ENCODE measurements around the gene UVRAG.

Gene UVRAG

DNA sequence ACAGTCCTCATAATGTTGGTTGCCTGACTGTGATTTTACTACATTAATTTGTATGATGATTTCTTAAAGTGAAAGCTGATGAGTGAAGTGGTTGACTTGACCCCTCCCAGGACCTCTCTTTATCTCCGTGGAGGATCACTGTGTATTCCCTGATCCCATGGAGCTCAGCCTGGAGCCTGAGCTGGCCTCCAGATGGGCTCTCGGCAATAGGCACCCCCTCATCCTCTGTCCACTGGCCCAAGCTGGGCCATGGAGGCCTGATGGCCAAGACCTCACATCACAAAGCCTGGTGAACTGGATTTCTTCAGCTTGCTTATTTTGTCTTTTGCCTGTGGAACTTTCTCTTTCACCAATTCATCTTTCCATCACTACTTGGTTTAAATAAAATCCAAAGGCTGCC, 316.1 kb downstream of the UVRAG start:
- no peak for DNase-seq (ENCODE audit: insufficient read length, low spot score)
- no peak for FAIRE-seq

DNA sequence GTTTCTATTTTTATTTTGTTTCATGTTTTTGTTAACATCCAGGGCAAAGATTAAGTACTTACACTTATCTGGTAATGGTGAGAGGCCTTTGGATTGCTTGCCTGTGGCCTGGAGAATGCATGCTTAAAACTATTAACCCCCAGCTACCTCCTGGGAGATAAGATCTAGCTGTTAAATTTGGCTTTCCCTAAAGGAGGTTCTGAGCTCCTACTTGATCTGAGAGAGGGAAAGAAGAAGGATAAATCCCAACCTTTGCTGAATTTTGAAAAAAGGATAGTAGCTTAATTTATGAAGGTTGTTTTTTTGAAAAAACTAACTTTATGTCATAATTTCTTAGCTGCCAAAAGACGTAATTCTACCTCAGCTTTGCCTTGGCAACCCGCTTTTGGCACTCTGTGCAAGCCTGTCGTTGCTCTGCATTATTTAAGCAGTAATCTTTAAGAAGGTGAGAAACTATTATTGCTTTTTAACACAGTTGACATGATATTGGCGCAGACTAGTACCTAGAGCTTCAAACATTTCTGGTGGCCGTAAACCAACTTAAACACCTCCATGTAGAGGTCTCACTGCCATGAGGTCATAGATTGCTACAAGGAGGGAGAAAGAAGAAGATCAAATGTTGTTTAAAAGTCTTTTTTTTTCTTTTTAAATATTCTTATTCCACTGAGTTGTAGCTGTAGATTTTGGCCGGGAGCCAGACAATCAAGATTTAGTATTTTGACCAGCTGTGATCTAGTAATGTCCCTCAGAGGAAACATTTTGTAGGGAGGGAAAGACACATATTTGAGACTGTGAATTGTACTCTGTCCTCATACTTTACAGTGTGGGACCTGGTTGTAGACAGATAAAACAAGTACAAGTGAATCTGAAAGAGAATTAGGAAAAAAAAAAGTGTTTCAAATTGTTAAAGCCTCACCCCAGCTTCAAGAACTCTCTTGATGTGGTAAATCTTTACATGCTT, 316.9 kb downstream of the UVRAG start:
- no peak for FAIRE-seq
- no peak for DNase-seq (ENCODE audit: insufficient read length, low spot score)

DNA sequence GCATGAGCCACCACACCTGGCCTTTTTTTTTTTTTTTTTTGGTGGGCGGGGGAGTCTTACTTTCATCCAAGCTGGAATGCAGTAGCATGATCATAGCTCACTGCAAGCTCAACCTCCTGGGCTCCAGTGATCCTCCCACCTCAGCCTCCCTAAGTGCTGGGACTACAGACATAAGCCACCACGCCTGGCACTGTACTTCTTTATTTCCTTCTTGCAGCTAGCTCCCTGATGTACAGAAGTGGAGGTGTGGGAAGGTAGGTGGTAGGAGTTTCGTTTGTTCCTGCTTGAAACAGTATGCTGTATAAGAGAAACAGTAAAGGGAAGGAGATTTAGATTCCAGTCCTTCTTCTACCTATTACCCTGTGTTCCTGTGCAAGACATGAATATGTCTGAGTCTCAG, 319.2 kb downstream of the UVRAG start:
- FAIRE-seq (no peak), DNase-seq (ENCODE audit: insufficient read length, low spot score) (no peak)

GRCh38 chr11:76135491-76135890, 320.5 kb downstream of the UVRAG start:
- no peak for FAIRE-seq
- DNase-seq (ENCODE audit: insufficient read length, low spot score), result no peak

DNA sequence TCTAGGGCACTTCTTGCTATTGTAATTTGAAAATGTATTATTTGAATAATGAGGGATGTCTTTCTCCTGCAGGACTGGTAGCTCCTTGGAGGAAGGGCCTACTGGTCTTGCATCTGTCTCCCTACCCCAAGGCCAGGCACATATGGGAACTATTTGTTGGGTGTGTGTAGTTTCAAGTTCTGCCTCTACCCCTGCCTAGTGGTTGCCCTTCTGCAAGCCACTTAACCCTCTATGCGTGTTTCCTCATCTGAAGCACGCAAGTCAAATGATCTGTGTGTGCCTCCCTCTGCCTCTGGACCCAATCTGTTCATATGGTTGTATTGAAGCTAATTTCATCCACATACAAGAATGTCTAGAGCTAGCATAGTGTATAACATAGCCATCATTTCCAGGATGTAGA, 324.3 kb downstream of the UVRAG start:
- no peak for FAIRE-seq
- no peak for DNase-seq (ENCODE audit: insufficient read length, low spot score)

DNA sequence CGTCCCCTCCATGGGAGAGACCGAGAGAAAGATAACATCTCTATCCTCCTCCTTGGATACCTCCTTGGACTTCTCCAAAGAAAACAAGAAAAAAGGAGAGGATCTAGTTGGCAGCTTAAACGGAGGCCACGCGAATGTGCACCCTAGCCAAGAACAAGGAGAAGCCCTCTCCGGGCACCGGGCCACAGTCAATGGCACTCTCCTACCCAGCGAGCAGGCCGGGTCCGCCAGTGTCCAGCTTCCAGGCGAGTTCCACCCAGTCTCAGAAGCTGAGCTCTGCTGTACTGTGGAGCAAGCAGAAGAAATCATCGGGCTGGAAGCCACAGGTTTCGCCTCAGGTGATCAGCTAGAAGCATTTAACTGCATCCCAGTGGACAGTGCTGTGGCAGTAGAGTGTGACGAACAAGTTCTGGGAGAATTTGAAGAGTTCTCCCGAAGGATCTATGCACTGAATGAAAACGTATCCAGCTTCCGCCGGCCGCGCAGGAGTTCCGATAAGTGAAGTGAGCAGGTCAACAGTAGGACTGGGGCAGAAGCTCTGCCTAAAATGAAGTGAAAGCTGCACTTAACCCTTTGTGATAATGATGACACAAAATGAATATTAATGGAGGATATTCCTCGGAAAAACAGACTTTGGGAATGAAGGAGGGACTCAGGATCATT, 326.0 kb downstream of the UVRAG start:
- DNase-seq (ENCODE audit: insufficient read length, low spot score) (no peak), FAIRE-seq (no peak)

GRCh38 chr11:76141901-76142588, 327.0 kb downstream of the UVRAG start:
- no peak for DNase-seq (ENCODE audit: insufficient read length, low spot score)
- no peak for FAIRE-seq

GRCh38 chr11:76143274-76143673, 328.3 kb downstream of the UVRAG start:
- no peak for FAIRE-seq

GRCh38 chr11:76147106-76147740, 332.2 kb downstream of the UVRAG start:
- FAIRE-seq (no peak), DNase-seq (ENCODE audit: insufficient read length, low spot score) (no peak)

More at GRCh38 chr11:76143274-76143673, 328.3 kb downstream of the UVRAG start:
- no peak for DNase-seq (ENCODE audit: insufficient read length, low spot score)

DNA sequence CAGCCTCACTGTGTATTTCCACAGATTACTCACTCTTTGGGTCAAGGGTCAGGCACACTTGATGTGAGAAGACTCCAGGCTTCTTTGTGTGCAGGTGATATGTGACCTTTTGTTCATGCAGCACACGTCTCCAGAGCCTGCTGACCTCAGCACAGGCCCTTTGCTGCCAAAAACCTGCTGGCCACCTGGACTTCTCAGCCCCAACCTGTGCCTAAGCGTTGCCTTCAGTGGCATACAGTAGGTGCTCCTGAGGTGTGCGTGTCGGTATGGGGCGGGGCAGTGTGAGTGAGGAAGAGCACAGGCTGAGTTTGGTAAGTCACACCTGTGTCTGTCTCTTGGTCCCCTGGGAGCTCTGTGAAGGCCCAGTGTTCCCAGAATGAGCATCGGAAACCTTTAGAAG, 333.2 kb downstream of the UVRAG start:
- FAIRE-seq, result no peak
- DNase-seq (ENCODE audit: insufficient read length, low spot score), result no peak

DNA sequence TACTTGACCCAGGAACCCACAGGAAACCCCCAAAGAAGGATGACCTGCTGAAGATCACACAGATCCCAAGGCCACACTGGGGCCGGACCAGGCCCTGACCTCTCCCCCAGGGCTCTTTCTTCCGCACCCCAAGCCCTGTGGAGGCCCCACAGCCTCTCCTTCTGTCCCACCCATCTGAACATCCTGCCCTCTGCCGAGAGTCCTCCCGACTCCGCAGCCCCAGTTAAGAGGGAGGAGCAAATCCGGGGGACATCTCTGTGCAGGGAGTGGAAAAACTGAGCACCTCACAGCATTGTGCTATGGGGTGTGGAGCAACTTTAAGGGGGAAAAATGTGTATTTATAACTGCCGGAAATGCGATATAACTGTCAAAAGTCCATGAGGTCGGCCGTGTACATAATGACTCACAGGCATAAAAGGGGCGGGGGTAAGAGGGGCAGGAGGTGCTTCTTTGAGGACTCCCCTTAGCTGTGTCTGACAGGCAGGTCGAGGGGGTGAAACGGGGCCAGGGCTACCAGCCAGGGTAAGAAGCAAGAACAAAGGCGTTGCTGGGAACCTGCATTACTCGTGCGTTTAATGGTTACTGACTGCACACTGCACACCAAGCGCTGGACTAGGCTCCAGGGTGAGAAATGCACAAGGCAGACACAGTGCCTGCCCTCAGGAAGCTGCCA, 334.1 kb downstream of the UVRAG start:
- FAIRE-seq (no peak), DNase-seq (ENCODE audit: insufficient read length, low spot score) (no peak)

GRCh38 chr11:76149713-76150112, 334.7 kb downstream of the UVRAG start:
- FAIRE-seq, result no peak
- no peak for DNase-seq (ENCODE audit: insufficient read length, low spot score)

DNA sequence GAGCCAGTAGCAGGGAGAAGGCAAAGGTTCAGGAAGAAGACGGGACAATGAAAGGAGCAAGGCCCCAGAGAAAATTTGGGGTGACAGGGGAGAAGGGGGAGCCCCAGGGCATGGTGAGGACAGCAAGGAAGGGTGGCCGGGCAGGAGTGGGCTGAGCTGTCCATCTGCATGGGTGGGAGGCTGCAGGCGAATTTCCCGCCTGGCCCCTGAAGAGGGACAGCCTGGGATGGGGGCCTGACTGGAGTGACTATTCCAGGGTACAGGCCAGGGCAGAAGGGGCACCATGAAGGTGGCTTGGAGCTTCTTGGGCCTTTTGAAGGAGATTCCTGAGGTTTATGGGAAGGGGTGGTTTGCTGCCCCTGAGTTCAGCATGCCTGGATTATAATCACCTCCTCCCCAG, 335.1 kb downstream of the UVRAG start:
- DNase-seq (ENCODE audit: insufficient read length, low spot score) (no peak), FAIRE-seq (no peak)

DNA sequence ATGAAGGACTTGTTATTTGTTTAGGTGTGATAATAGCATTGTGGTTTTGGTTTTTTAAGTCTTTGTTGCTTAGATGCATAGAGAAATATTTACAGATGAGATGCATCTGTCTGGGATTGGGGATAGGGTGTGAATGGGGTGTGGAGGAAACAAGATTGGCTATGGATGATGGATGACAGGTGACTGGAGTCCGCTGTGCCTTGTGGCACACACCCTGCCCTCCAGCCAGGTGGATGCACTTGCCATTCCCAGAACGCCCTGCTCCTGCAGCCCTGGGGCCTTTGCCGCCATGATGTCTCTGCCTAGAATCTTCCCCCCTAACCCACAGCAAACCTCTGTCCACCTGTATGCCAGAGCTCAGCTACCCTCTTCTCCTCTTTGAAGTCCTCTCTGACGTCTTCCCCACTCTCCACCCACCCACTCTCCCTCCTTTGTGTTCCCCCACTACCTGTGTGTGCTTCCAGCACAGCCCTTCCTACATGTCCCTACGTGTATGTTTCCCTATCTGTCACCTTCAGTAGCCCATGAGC, 336.6 kb downstream of the UVRAG start:
- FAIRE-seq, result no peak

GRCh38 chr11:76152086-76152681, 337.2 kb downstream of the UVRAG start:
- FAIRE-seq, result peak; percentile 93
- DNase-seq (ENCODE audit: insufficient read length, low spot score), result peak; percentile 88

More for the DNA sequence above, 336.6 kb downstream of the UVRAG start:
- no peak for DNase-seq (ENCODE audit: insufficient read length, low spot score)

- FAIRE-seq, result peak; percentile 86
- peak; percentile 60 for DNase-seq (ENCODE audit: insufficient read length, low spot score)
These were observed 337.9 kb downstream of the UVRAG start for GRCh38 chr11:76152741-76153570.

- FAIRE-seq, result no peak
- DNase-seq (ENCODE audit: insufficient read length, low spot score), result no peak
These were observed 338.5 kb downstream of the UVRAG start for GRCh38 chr11:76153571-76153923.

- no peak for FAIRE-seq
These were observed 340.7 kb downstream of the UVRAG start for GRCh38 chr11:76155500-76156227.

More at GRCh38 chr11:76155500-76156227, 340.7 kb downstream of the UVRAG start:
- no peak for DNase-seq (ENCODE audit: insufficient read length, low spot score)

Measured in GM19239 (cell line).